ENCODE measurements around the gene SLC25A43. TPM values are rescaled to one million over a fixed set of nuclear protein-coding genes. Genes with fewer than 3 reads are reported as not detected.

Gene SLC25A43
- total and polyA plus RNA-seq, 9 of the 15 experiments (the other 6 are each of a cell fraction or from before 2014, with no cell fraction given): 1.3 to 8.4 (median 4.0) TPM

DNA sequence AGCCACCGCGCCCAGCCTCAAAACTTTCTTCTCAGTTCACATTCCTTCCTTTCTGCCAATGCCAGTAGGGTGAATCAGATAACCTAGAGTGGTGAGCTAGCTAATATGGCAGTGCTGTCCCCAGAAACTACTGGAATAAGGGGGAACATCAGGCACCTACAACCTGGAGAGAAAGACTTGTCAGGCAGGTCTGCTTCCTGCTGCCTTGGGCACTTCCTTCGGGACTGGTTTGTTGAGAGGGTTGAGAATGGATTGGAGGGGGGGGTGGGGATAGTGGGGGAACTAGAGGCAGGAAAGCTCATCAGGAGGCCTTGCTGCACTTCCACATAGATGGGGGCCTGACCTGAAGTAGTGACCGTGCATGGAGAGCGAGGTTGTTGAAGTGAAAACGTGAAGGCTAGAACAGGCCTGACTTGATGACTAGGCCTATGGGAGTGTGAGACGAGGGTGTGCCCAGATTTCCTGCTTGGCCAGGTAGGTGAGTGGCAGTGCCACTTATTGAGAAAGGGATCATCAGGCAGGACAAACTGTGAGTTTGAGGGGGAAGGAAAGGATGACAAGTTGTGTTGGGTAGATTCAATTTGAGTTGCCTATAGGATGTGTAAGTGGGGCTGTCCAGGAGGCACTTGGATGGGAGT is 102.5 kb downstream of the SLC25A43 start:
- intact Hi-C loops (cut with micrococcal nuclease) (no loop called here), in situ Hi-C loops (cut with MboI) (no loop called here)
- Histone ChIP-seq H3K4me3 (no peak overlapping the region), H3K36me3 (ENCODE audit: control insufficient read depth, insufficient read depth, low read length) (no peaks in the 10 kb centered on the region), H3K9me1 (ENCODE audit: control insufficient read depth, insufficient read depth, low read length) (no peaks in the 10 kb centered on the region), H2AFZ (ENCODE audit: low read depth, low read length) (0 out of 2 replicates have a peak overlapping the region, but pooled peaks have one; percentile 50), H3K4me1 (replicated peaks in 1 of 2; ENCODE audit: control insufficient read depth in 2 of 2, insufficient read depth in 2 of 2, low read length in 2 of 2) (no peaks in the 10 kb centered on the region; a peak in 1 of 5 replicates), H3K27me3 (ENCODE audit: control insufficient read depth in 2 of 2, insufficient read depth in 2 of 2, low read length in 2 of 2) (no peaks in the 10 kb centered on the region; a peak in 2 of 5 replicates), H3K4me2 (ENCODE audit: insufficient read depth, low read length) (no peak overlapping the region), H3K27ac (ENCODE audit: extremely low read depth, low read depth, low read length) (no peak overlapping the region), H3K9ac (ENCODE audit: insufficient read depth in 1 of 2, low read depth in 2 of 2, low read length in 2 of 2) (no peak overlapping the region), H3K9me3 (replicated peaks; ENCODE audit: control insufficient read depth, insufficient read depth, low read depth, low read length) (no peaks in the 10 kb centered on the region), H4K20me1 (replicated peaks; ENCODE audit: control insufficient read depth, insufficient read depth, low read length) (no peaks in the 10 kb centered on the region), H3K79me2 (ENCODE audit: control insufficient read depth, insufficient read depth, low read length) (no peaks in the 10 kb centered on the region)
- TF ChIP-seq SAFB (IDR thresholded peaks at IDR 0.05; ENCODE audit: borderline replicate concordance, low read depth, low read length) (no peak), FIP1L1 (IDR thresholded peaks at IDR 0.05; ENCODE audit: low read depth, low read length, poor library complexity, severe bottlenecking) (no peak), ZNF75A (CRISPR knock-in tag; IDR thresholded peaks at IDR 0.05) (no peak), LARP7 (IDR thresholded peaks at IDR 0.05) (no peak), CCAR2 (IDR thresholded peaks at IDR 0.05; ENCODE audit: low read depth, low read length) (no peak), DIDO1 (tag; IDR thresholded peaks at IDR 0.05; ENCODE audit: low read depth) (no peak), ZNF197 (CRISPR knock-in tag; IDR thresholded peaks at IDR 0.05; ENCODE audit: low read depth) (no peak)
- TF ChIP-seq, protein P1, sequence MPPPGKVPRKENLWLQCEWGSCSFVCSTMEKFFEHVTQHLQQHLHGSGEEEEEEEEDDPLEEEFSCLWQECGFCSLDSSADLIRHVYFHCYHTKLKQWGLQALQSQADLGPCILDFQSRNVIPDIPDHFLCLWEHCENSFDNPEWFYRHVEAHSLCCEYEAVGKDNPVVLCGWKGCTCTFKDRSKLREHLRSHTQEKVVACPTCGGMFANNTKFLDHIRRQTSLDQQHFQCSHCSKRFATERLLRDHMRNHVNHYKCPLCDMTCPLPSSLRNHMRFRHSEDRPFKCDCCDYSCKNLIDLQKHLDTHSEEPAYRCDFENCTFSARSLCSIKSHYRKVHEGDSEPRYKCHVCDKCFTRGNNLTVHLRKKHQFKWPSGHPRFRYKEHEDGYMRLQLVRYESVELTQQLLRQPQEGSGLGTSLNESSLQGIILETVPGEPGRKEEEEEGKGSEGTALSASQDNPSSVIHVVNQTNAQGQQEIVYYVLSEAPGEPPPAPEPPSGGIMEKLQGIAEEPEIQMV (tag; conservative IDR thresholded peaks at IDR 0.05; ENCODE audit: low read depth): no peak
- no TSS peak for BruUV-seq (replicated peaks)
- FAIRE-seq (no peak), ATAC-seq (no peak), DNase-seq (ENCODE audit: extremely low read depth in 1 of 4, low spot score in 3 of 4) (no peak)
- POLR2A ChIA-PET: no interaction called here
- 68% methylated on average over 7 of the region's 7 CpGs for WGBS (ENCODE audit: insufficient coverage, low coverage, missing lambda C conversion rate)
- CTCF ChIA-PET (ENCODE audit: low intra/inter-chr PET ratio): no interaction called here
